Stimulated activated CD8-positive, alpha-beta memory T cell treated with anti-CD3 and anti-CD28 coated beads, Interleukin-7, amount 100 ng/mL, for 48 hours (primary cell): Measurements from ENCODE around the gene PSAT1.

Experiments used
- DNase-seq, 2 donors: peaks; one replicate each; pipeline ENCODE4 v3.0.0-alpha.2; 2020; ENCODE audit warnings: low read depth in 1 of 2; ENCODE audit errors: extremely low read depth in 1 of 2

Gene PSAT1

GRCh38 chr9:78316166-78316892, 19.4 kb downstream of the PSAT1 start:
- no peak for DNase-seq

- no peak for DNase-seq
These were observed 22.5 kb downstream of the PSAT1 start for GRCh38 chr9:78319197-78320029.

- DNase-seq: no peak
These were observed 23.2 kb downstream of the PSAT1 start for GRCh38 chr9:78320030-78320693.

GRCh38 chr9:78320875-78321496, 24.1 kb downstream of the PSAT1 start:
- no peak for DNase-seq

GRCh38 chr9:78321505-78321904, 24.6 kb downstream of the PSAT1 start:
- DNase-seq: no peak

- DNase-seq: no peak
These were observed 27.2 kb downstream of the PSAT1 start for GRCh38 chr9:78324068-78324650.

- DNase-seq: no peak
These were observed 27.8 kb downstream of the PSAT1 start for GRCh38 chr9:78324682-78325081.

GRCh38 chr9:78325343-78325742, 28.4 kb downstream of the PSAT1 start:
- DNase-seq: no peak

- DNase-seq: no peak
These were observed 29.0 kb downstream of the PSAT1 start for GRCh38 chr9:78325846-78326360.

- DNase-seq: no peak
These were observed 29.6 kb downstream of the PSAT1 start for GRCh38 chr9:78326564-78326963.

- no peak for DNase-seq
These were observed 35.5 kb downstream of the PSAT1 start for GRCh38 chr9:78332381-78332780.

GRCh38 chr9:78348848-78349247, 51.9 kb downstream of the PSAT1 start:
- DNase-seq: no peak

- no peak for DNase-seq
These were observed 54.9 kb downstream of the PSAT1 start for GRCh38 chr9:78351816-78352215.

GRCh38 chr9:78354324-78354973, 57.5 kb downstream of the PSAT1 start:
- no peak for DNase-seq

- no peak for DNase-seq
These were observed 58.1 kb downstream of the PSAT1 start for GRCh38 chr9:78354989-78355388.

- DNase-seq: no peak
These were observed 59.7 kb downstream of the PSAT1 start for GRCh38 chr9:78356634-78357033.

- no peak for DNase-seq
These were observed 60.4 kb downstream of the PSAT1 start for GRCh38 chr9:78357165-78357873.

GRCh38 chr9:78358329-78359051, 61.6 kb downstream of the PSAT1 start:
- no peak for DNase-seq

GRCh38 chr9:78363221-78363620, 66.3 kb downstream of the PSAT1 start:
- no peak for DNase-seq
